Forelimb muscle (tissue), 1 donor: ENCODE measurements around the gene ANKIB1. TPM values are rescaled to one million over a fixed set of nuclear protein-coding genes. Genes with fewer than 3 reads are reported as not detected.

ENCODE experiments used
- DNase-seq: peaks from one replicate; pipeline ENCODE4 v3.0.0-alpha.2; 2013; ENCODE audit warnings: low read depth
- polyA plus RNA-seq: library from polyadenylated mRNA; unstranded; fragments of 120-200 nt; gene quantifications from one replicate; pipeline ENCODE4 v1.2.1, GENCODE V29; 2013; ENCODE audit not compliant: insufficient read length

ANKIB1 gene
- polyA plus RNA-seq, 1 donor: 24.7 TPM

- DNase-seq: peak; percentile 82
Measured at GRCh38 chr7:92447345-92448204, 201.8 kb downstream of the ANKIB1 start, which contains the start of gene GATAD1. GATAD1 (plus strand) TSS chr7:92447482; CDS start chr7:92447730, 248 bp downstream.

DNA sequence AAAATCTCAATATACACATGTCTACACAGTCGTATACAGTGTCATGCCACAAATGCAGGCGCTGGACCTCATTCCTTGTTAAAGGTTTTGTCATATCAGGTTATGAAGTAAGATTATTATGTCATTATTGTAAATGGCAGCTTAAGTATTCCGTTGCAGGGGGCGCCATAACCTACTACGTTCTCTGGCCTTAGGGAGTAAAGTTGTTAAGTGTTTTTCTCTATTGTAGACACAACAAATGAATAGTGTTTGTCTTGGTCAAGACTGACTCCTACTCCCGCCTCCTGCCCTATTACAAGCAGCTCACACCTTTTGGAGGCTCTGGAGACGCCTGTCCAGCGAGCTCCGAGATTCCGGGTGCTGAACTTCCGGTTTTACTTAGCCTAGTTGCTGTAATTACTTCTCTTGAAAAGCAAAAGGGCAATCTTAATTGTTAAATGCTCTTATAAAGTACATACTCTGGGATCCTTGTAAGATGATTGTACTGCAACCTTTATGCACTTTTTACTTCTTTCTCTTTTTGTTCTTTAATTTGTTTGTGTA is 202.5 kb downstream of the ANKIB1 start:
- no peak for DNase-seq

Other genes starting within 250 kb of the ANKIB1 start
- 32.2 TPM for gene CYP51A1, start 111.5 kb upstream of the ANKIB1 start, polyA plus RNA-seq
- 0.44 TPM for gene LRRD1, start 66.8 kb upstream of the ANKIB1 start, polyA plus RNA-seq
- 23.9 TPM for gene KRIT1, start 60 bp upstream of the ANKIB1 start, polyA plus RNA-seq
- 24.9 TPM for gene GATAD1, start 201.5 kb downstream of the ANKIB1 start, polyA plus RNA-seq
- gene ERVW-1, start 232.0 kb downstream of the ANKIB1 start, polyA plus RNA-seq: 1.4 TPM